Measurements from ENCODE around the gene ZNF823.
"Not testable (repeated sequence)": the region's sequence is repeated elsewhere in the genome, so short reads cannot be mapped to it uniquely, and the experiment has no call there.

Gene ZNF823

GRCh38 chr19:11676661-11677600, 61.8 kb downstream of the ZNF823 start:
- not testable (repeated sequence) for DNase-seq

- no peak for DNase-seq
Measured at GRCh38 chr19:11675569-11675968, 63.2 kb downstream of the ZNF823 start.

- no peak for DNase-seq
Measured at GRCh38 chr19:11674067-11674492, 64.7 kb downstream of the ZNF823 start.

- peak; percentile 55 for DNase-seq
Measured at GRCh38 chr19:11673608-11674041, 65.1 kb downstream of the ZNF823 start.

Data from stimulated activated CD4-positive, alpha-beta T cell treated with anti-CD3 and anti-CD28 coated beads, Interleukin-15, amount 100 ng/mL, for 24 hours (primary cell).